Measurements from ENCODE around the gene NUP153. TPM values are rescaled to one million over a fixed set of nuclear protein-coding genes. Genes with fewer than 3 reads are reported as not detected.

NUP153 gene
- total RNA-seq, 1 experiment from 2014 or later = 67.0 TPM

DNA sequence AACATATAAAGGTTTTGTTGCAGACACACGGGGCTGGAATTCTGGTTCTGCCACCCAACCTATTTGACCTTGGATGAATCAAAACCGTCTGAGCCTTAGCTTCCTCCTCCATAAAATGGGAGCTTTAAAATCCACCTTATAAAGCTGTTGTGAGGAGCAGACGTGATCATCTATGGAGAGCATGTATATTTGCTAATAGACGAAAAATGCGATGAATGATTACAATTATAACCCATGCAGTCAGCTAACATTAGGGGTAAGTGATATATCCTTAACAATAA lies 586 bp upstream of the NUP153 start:
- POLR2A ChIA-PET = interaction anchor here (0.5 to 1.2 kb wide), 8 partner anchors 9 to 1594 kb away, joined by 3 to 10 read pairs (median 4); partner anchors contain the start of gene FAM8A1
- ATAC-seq (no peak), DNase-seq (ENCODE audit: low spot score) (no peak)
- CTCF ChIA-PET = interaction anchor here (1.2 to 1.3 kb wide), 2 partner anchors 16 to 20 kb away, joined by 3 read pairs; no protein-coding TSS in a partner anchor
- Mint-ChIP-seq H3K27ac (peak overlapping the region; percentile 98), H3K9me3 (no peaks in the 10 kb centered on the region), H3K4me3 (peak overlapping the region; percentile 84), H3K27me3 (ENCODE audit: low read depth) (no peaks in the 10 kb centered on the region), H3K36me3 (no peaks in the 10 kb centered on the region), H3K4me1 (peaks cover 24% of the 10 kb centered on the region)
- no peak for TF ChIP-seq HMGA2 (CRISPR knock-in tag; IDR thresholded peaks at IDR 0.05)

- DNase-seq (ENCODE audit: low spot score) (peak; percentile 62), ATAC-seq (peak; percentile 29)
- Mint-ChIP-seq H3K27ac (peak overlapping the region; percentile 92), H3K36me3 (no peaks in the 10 kb centered on the region), H3K27me3 (ENCODE audit: low read depth) (no peaks in the 10 kb centered on the region), H3K4me1 (peaks cover 30% of the 10 kb centered on the region), H3K9me3 (no peaks in the 10 kb centered on the region), H3K4me3 (peak overlapping the region; percentile 84)
- ChIA-PET CTCF (interaction anchor here (0.8 to 1.3 kb wide), 2 partner anchors 8 to 21 kb away, joined by 3 to 6 read pairs; no protein-coding TSS in a partner anchor), POLR2A (interaction anchor here (0.6 to 1.2 kb wide), 5 partner anchors 8 to 106 kb away, joined by 3 to 10 read pairs (median 4); partner anchors contain the start of gene FAM8A1)
- TF ChIP-seq ZNF232 (CRISPR knock-in tag; IDR thresholded peaks at IDR 0.05) (no peak), EMX1 (CRISPR knock-in tag; IDR thresholded peaks at IDR 0.05) (no peak), NFE2L1 (CRISPR knock-in tag; IDR thresholded peaks at IDR 0.05) (peak; percentile 71; the same call in 1 of the 2 replicates), E2F1 (CRISPR knock-in tag; IDR thresholded peaks at IDR 0.05) (0 out of 2 replicates have a peak, but pooled peaks have one; percentile 46), ZNF416 (CRISPR knock-in tag; IDR thresholded peaks at IDR 0.05) (no peak), KAT7 (CRISPR knock-in tag; IDR thresholded peaks at IDR 0.05; ENCODE audit: borderline replicate concordance) (no peak), ZNF121 (CRISPR knock-in tag; IDR thresholded peaks at IDR 0.05) (no peak), MLX (CRISPR knock-in tag; IDR thresholded peaks at IDR 0.05) (0 out of 2 replicates have a peak, but pooled peaks have one; percentile 75), RELA (CRISPR knock-in tag; IDR thresholded peaks at IDR 0.05; ENCODE audit: borderline replicate concordance) (peak; percentile 40; the same call in 1 of the 2 replicates), TEAD4 (CRISPR knock-in tag; IDR thresholded peaks at IDR 0.05) (peak; percentile 10; the same call in 1 of the 2 replicates), ZNF317 (CRISPR knock-in tag; IDR thresholded peaks at IDR 0.05; ENCODE audit: borderline replicate concordance, low read depth) (0 out of 2 replicates have a peak, but pooled peaks have one; percentile 42), IRF1 (CRISPR knock-in tag; IDR thresholded peaks at IDR 0.05) (no peak), NR3C1 (CRISPR knock-in tag; conservative IDR thresholded peaks at IDR 0.05; ENCODE audit: low read depth) (no peak), OVOL2 (CRISPR knock-in tag; IDR thresholded peaks at IDR 0.05; ENCODE audit: borderline replicate concordance) (no peak), MYBL2 (CRISPR knock-in tag; IDR thresholded peaks at IDR 0.05) (0 out of 2 replicates have a peak, but pooled peaks have one; percentile 27), JUN (CRISPR knock-in tag; IDR thresholded peaks at IDR 0.05) (peak; percentile 40; the same call in 1 of the 2 replicates), SP1 (CRISPR knock-in tag; conservative IDR thresholded peaks at IDR 0.05) (no peak), ETV6 (CRISPR knock-in tag; IDR thresholded peaks at IDR 0.05) (no peak)
- TF ChIP-seq, protein P1, sequence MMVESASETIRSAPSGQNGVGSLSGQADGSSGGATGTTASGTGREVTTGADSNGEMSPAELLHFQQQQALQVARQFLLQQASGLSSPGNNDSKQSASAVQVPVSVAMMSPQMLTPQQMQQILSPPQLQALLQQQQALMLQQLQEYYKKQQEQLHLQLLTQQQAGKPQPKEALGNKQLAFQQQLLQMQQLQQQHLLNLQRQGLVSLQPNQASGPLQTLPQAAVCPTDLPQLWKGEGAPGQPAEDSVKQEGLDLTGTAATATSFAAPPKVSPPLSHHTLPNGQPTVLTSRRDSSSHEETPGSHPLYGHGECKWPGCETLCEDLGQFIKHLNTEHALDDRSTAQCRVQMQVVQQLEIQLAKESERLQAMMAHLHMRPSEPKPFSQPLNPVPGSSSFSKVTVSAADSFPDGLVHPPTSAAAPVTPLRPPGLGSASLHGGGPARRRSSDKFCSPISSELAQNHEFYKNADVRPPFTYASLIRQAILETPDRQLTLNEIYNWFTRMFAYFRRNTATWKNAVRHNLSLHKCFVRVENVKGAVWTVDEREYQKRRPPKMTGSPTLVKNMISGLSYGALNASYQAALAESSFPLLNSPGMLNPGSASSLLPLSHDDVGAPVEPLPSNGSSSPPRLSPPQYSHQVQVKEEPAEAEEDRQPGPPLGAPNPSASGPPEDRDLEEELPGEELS (CRISPR knock-in tag; IDR thresholded peaks at IDR 0.05) = no peak
- TF ChIP-seq, protein P2, sequence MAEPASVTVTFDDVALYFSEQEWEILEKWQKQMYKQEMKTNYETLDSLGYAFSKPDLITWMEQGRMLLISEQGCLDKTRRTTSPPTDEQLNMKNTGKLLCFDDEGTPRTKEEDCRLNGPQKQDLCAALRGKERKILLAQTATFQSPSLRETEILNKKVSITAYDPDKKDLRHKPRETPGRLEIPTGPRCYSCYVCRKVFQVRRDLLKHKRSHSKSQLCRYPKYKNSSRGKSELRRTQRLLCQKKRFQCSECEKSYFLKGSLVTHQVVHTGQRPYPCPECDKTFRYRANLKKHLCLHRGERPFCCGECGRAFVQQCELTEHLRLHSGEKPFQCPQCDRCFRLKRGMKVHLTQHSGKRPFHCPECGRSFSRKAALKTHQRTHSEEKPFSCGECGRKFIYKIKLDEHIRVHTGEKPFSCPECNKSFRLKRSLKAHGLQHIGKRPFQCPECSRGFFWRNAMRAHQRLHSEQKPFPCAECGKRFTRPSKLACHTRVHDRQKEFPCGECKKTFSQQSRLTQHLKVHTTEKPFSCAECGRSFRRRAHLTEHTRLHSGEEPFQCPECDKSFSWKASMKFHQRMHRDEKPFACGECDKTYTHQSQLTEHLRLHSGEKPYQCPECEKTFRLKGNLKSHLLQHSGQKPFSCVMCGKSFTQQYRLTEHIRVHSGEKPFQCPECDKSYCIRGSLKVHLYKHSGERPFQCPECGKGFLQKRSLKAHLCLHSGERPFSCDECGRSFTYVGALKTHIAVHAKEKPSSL (CRISPR knock-in tag; conservative IDR thresholded peaks at IDR 0.05) = no peak
- TF ChIP-seq, protein P3, sequence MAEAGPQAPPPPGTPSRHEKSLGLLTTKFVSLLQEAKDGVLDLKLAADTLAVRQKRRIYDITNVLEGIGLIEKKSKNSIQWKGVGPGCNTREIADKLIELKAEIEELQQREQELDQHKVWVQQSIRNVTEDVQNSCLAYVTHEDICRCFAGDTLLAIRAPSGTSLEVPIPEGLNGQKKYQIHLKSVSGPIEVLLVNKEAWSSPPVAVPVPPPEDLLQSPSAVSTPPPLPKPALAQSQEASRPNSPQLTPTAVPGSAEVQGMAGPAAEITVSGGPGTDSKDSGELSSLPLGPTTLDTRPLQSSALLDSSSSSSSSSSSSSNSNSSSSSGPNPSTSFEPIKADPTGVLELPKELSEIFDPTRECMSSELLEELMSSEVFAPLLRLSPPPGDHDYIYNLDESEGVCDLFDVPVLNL (CRISPR knock-in tag; IDR thresholded peaks at IDR 0.05; ENCODE audit: borderline replicate concordance, low read depth) = 0 out of 2 replicates have a peak, but pooled peaks have one; percentile 66
- TF ChIP-seq, protein P4, sequence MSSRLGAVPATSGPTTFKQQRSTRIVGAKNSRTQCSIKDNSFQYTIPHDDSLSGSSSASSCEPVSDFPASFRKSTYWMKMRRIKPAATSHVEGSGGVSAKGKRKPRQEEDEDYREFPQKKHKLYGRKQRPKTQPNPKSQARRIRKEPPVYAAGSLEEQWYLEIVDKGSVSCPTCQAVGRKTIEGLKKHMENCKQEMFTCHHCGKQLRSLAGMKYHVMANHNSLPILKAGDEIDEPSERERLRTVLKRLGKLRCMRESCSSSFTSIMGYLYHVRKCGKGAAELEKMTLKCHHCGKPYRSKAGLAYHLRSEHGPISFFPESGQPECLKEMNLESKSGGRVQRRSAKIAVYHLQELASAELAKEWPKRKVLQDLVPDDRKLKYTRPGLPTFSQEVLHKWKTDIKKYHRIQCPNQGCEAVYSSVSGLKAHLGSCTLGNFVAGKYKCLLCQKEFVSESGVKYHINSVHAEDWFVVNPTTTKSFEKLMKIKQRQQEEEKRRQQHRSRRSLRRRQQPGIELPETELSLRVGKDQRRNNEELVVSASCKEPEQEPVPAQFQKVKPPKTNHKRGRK (CRISPR knock-in tag; IDR thresholded peaks at IDR 0.05; ENCODE audit: borderline replicate concordance) = no peak
These were observed 746 bp downstream of the NUP153 start for GRCh38 chr6:17705778-17706579.

Data from WTC11 (cell line).